Measurements from ENCODE around the gene PCDH17.

The PCDH17 gene

GRCh38 chr13:57673197-57673596, 41.7 kb downstream of the PCDH17 start:
- in situ Hi-C loops (cut with HindIII; ENCODE audit: low sequenced_read_pairs): no loop called here
- TF ChIP-seq, protein P1, sequence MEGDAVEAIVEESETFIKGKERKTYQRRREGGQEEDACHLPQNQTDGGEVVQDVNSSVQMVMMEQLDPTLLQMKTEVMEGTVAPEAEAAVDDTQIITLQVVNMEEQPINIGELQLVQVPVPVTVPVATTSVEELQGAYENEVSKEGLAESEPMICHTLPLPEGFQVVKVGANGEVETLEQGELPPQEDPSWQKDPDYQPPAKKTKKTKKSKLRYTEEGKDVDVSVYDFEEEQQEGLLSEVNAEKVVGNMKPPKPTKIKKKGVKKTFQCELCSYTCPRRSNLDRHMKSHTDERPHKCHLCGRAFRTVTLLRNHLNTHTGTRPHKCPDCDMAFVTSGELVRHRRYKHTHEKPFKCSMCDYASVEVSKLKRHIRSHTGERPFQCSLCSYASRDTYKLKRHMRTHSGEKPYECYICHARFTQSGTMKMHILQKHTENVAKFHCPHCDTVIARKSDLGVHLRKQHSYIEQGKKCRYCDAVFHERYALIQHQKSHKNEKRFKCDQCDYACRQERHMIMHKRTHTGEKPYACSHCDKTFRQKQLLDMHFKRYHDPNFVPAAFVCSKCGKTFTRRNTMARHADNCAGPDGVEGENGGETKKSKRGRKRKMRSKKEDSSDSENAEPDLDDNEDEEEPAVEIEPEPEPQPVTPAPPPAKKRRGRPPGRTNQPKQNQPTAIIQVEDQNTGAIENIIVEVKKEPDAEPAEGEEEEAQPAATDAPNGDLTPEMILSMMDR (IDR thresholded peaks at IDR 0.05; ENCODE audit: low read depth, low read length): no peak
- no peak for DNase-seq (ENCODE audit: low read depth, low spot score)
- no peak overlapping the region for H3K4me3 ChIP-seq (ENCODE audit: low read depth, low read length)

- H3K4me3 ChIP-seq (ENCODE audit: low read depth, low read length): no peak overlapping the region
- in situ Hi-C loops (cut with HindIII; ENCODE audit: low sequenced_read_pairs): no loop called here
- DNase-seq (ENCODE audit: low read depth, low spot score): no peak
- TF ChIP-seq, protein P1 (IDR thresholded peaks at IDR 0.05; ENCODE audit: low read depth, low read length): no peak
These were observed 44.0 kb downstream of the PCDH17 start for GRCh38 chr13:57675526-57675925.

- DNase-seq (ENCODE audit: low read depth, low spot score): no peak
- no peak overlapping the region for H3K4me3 ChIP-seq (ENCODE audit: low read depth, low read length)
- TF ChIP-seq, protein P1 (IDR thresholded peaks at IDR 0.05; ENCODE audit: low read depth, low read length): no peak
- in situ Hi-C loops (cut with HindIII; ENCODE audit: low sequenced_read_pairs): no loop called here
These were observed 49.1 kb downstream of the PCDH17 start for GRCh38 chr13:57680609-57681008.

GRCh38 chr13:57682128-57682716, 50.7 kb downstream of the PCDH17 start:
- no peak for DNase-seq (ENCODE audit: low read depth, low spot score)
- in situ Hi-C loops (cut with HindIII; ENCODE audit: low sequenced_read_pairs): no loop called here
- no peak overlapping the region for H3K4me3 ChIP-seq (ENCODE audit: low read depth, low read length)
- TF ChIP-seq, protein P1 (IDR thresholded peaks at IDR 0.05; ENCODE audit: low read depth, low read length): no peak

- H3K4me3 ChIP-seq (ENCODE audit: low read depth, low read length): no peak overlapping the region
- TF ChIP-seq, protein P1 (IDR thresholded peaks at IDR 0.05; ENCODE audit: low read depth, low read length): no peak
- no peak for DNase-seq (ENCODE audit: low read depth, low spot score)
- in situ Hi-C loops (cut with HindIII; ENCODE audit: low sequenced_read_pairs): no loop called here
These were observed 67.3 kb downstream of the PCDH17 start for GRCh38 chr13:57698851-57699250.

- in situ Hi-C loops (cut with HindIII; ENCODE audit: low sequenced_read_pairs): no loop called here
- TF ChIP-seq, protein P1 (IDR thresholded peaks at IDR 0.05; ENCODE audit: low read depth, low read length): no peak
- H3K4me3 ChIP-seq (ENCODE audit: low read depth, low read length): no peak overlapping the region
These were observed 72.5 kb downstream of the PCDH17 start for GRCh38 chr13:57704031-57704430.

More at GRCh38 chr13:57704031-57704430, 72.5 kb downstream of the PCDH17 start:
- DNase-seq (ENCODE audit: low read depth, low spot score): no peak

Measured in astrocyte of the spinal cord (primary cell).